Activated naive CD4-positive, alpha-beta T cell treated with Interleukin-2 at 50 U/mL for 16 hours (primary cell): ENCODE results near the gene CORO6.

Experiments
- DNase-seq: peaks from one replicate; pipeline ENCODE4 v3.0.0-alpha.2; 2020

Gene CORO6

GRCh38 chr17:29575511-29576213, 47.0 kb downstream of the CORO6 start:
- no peak for DNase-seq

GRCh38 chr17:29574732-29575510, 47.8 kb downstream of the CORO6 start:
- no peak for DNase-seq

- DNase-seq: no peak
Measured at GRCh38 chr17:29573871-29574731, 48.6 kb downstream of the CORO6 start.

GRCh38 chr17:29573558-29573869, 49.2 kb downstream of the CORO6 start:
- DNase-seq: no peak

- peak; percentile 61 for DNase-seq
Measured at GRCh38 chr17:29572691-29573557, 49.8 kb downstream of the CORO6 start.

GRCh38 chr17:29571883-29572681, 50.6 kb downstream of the CORO6 start:
- no peak for DNase-seq

- no peak for DNase-seq
Measured at GRCh38 chr17:29571486-29571882, 51.2 kb downstream of the CORO6 start.

GRCh38 chr17:29570521-29570920, 52.2 kb downstream of the CORO6 start:
- no peak for DNase-seq

- DNase-seq: no peak
Measured at GRCh38 chr17:29569245-29569950, 53.3 kb downstream of the CORO6 start.

- peak; percentile 91 for DNase-seq
Measured at GRCh38 chr17:29568331-29569244, 54.1 kb downstream of the CORO6 start, which contains the start of gene TP53I13. TSS of gene TP53I13 (plus strand) at chr17:29568701. CDS start at chr17:29568759, 58 bp downstream.

GRCh38 chr17:29567554-29568330, 55.0 kb downstream of the CORO6 start:
- peak; percentile 81 for DNase-seq

- no peak for DNase-seq
Measured at GRCh38 chr17:29567304-29567553, 55.5 kb downstream of the CORO6 start.

GRCh38 chr17:29566473-29567303, 56.0 kb downstream of the CORO6 start, which contains the start of gene ABHD15:
TSS of gene ABHD15 (minus strand) at chr17:29567037. CDS start at chr17:29566966, 71 bp downstream.
- DNase-seq: peak; percentile 64

GRCh38 chr17:29565643-29566472, 56.9 kb downstream of the CORO6 start:
- peak; percentile 61 for DNase-seq
